CD14-positive monocyte (primary cell): Measurements from ENCODE around the gene MAP3K6. TPM values are rescaled to one million over a fixed set of nuclear protein-coding genes. Genes with fewer than 3 reads are reported as not detected.

Experiments
- DNase-seq, 3 donors: peaks; one replicate each; pipeline ENCODE4 v3.0.0-alpha.2; 2011 to 2022
- H2AFZ ChIP-seq: 2 replicates; pipeline ENCODE4 v1.6.0; 2012; ENCODE audit warnings: mild to moderate bottlenecking, low read depth, low read length, inconsistent platforms; ENCODE audit not compliant: insufficient read depth, poor library complexity, severe bottlenecking
- H3K27ac ChIP-seq, 2 donors: 1 replicate in 1 of 2; 2 replicates in 1 of 2; pipeline ENCODE4 v1.5.1; 2012 to 2013; ENCODE audit warnings: low read length in 2 of 2, control low read depth in 1 of 2, inconsistent platforms in 1 of 2, low read depth in 1 of 2, mild to moderate bottlenecking in 1 of 2
- H3K27me3 ChIP-seq, 2 donors: one replicate each; pipeline versions ENCODE4 v1.6.0 to v1.6.1; 2011 to 2013; ENCODE audit warnings: low read length in 2 of 2; ENCODE audit not compliant: control insufficient read depth in 2 of 2, insufficient read depth in 2 of 2
- H3K36me3 ChIP-seq, 2 donors: replicated peaks in 1 of 2; 1 replicate in 1 of 2; 2 replicates in 1 of 2; pipeline versions ENCODE4 v1.5.1 to v1.6.1; 2012 to 2013; ENCODE audit warnings: low read length in 2 of 2, control low read depth in 1 of 2, inconsistent platforms in 1 of 2, mild to moderate bottlenecking in 1 of 2; ENCODE audit not compliant: insufficient read depth in 2 of 2, control insufficient read depth in 1 of 2
- H3K4me1 ChIP-seq, 2 donors: 1 replicate in 1 of 2; 2 replicates in 1 of 2; pipeline versions ENCODE4 v1.5.1 to v1.6.1; 2012 to 2013; ENCODE audit warnings: low read length in 2 of 2, control low read depth in 1 of 2, inconsistent platforms in 1 of 2, mild to moderate bottlenecking in 1 of 2, moderate library complexity in 1 of 2; ENCODE audit not compliant: insufficient read depth in 2 of 2, control insufficient read depth in 1 of 2
- H3K4me2 ChIP-seq: replicated peaks from 2 replicates; pipeline ENCODE3; 2012; ENCODE audit warnings: low read length, moderate library complexity, mild to moderate bottlenecking; ENCODE audit not compliant: poor library complexity, severe bottlenecking; ENCODE audit errors: extremely low read depth
- H3K4me3 ChIP-seq, 3 experiments: fragments of 200-600 bp in 1 of 3; sonication (generic) in 1 of 3; replicated peaks in 1 of 3; 1 replicate in 2 of 3; 2 replicates in 1 of 3; pipeline ENCODE4 v1.5.1; 2011 to 2013; ENCODE audit warnings: low read length in 3 of 3, mild to moderate bottlenecking in 3 of 3, control low read depth in 2 of 3, low read depth in 2 of 3, inconsistent platforms in 1 of 3, moderate library complexity in 1 of 3
- H3K79me2 ChIP-seq: 2 replicates; pipeline ENCODE4 v1.6.0; 2012; ENCODE audit warnings: mild to moderate bottlenecking, control low read depth, inconsistent platforms, low read length, moderate library complexity; ENCODE audit not compliant: insufficient read depth
- H3K9ac ChIP-seq: 2 replicates; pipeline ENCODE4 v1.6.0; 2017; ENCODE audit warnings: low read length, mild to moderate bottlenecking; ENCODE audit not compliant: insufficient read depth, poor library complexity, severe bottlenecking
- H3K9me3 ChIP-seq, 2 donors: replicated peaks in 1 of 2; 1 replicate in 1 of 2; 2 replicates in 1 of 2; pipeline versions ENCODE4 v1.5.1 to v1.6.1; 2012 to 2013; ENCODE audit warnings: low read length in 2 of 2, control low read depth in 1 of 2; ENCODE audit not compliant: control insufficient read depth in 1 of 2, insufficient read depth in 1 of 2
- H4K20me1 ChIP-seq: 2 replicates; pipeline ENCODE4 v1.6.0; 2012; ENCODE audit warnings: mild to moderate bottlenecking, low read length, control low read depth, moderate library complexity; ENCODE audit not compliant: insufficient read depth
- H3K27ac Mint-ChIP-seq, 7 donors: one replicate each; pipeline ENCODE4 v1.8.0; 2020; ENCODE audit warnings: mild to moderate bottlenecking in 7 of 7, mixed read lengths in 7 of 7, moderate library complexity in 6 of 7, inconsistent platforms in 2 of 7
- H3K27me3 Mint-ChIP-seq, 3 donors: one replicate each; pipeline ENCODE4 v1.8.0; 2021 to 2022; ENCODE audit warnings: low read depth in 3 of 3, mild to moderate bottlenecking in 3 of 3, mixed read lengths in 3 of 3, moderate library complexity in 3 of 3, inconsistent platforms in 1 of 3
- H3K36me3 Mint-ChIP-seq, 2 donors: one replicate each; pipeline ENCODE4 v1.8.0; 2020; ENCODE audit warnings: mixed read lengths in 2 of 2, inconsistent platforms in 1 of 2, mild to moderate bottlenecking in 1 of 2
- H3K4me1 Mint-ChIP-seq: one replicate; pipeline ENCODE4 v1.8.0; 2020; ENCODE audit warnings: mild to moderate bottlenecking, mixed read lengths
- H3K4me3 Mint-ChIP-seq, 2 donors: one replicate each; pipeline ENCODE4 v1.8.0; 2020; ENCODE audit warnings: mild to moderate bottlenecking in 2 of 2, mixed read lengths in 2 of 2, moderate library complexity in 1 of 2
- H3K9me3 Mint-ChIP-seq, 7 donors: one replicate each; pipeline ENCODE4 v1.8.0; 2020 to 2022; ENCODE audit warnings: mixed read lengths in 7 of 7, mild to moderate bottlenecking in 6 of 7, moderate library complexity in 6 of 7, inconsistent platforms in 2 of 7
- WGBS: methylation state at CpG from one replicate; pipeline ENCODE4 v1.1.5; 2013; ENCODE audit warnings: missing lambda C conversion rate; ENCODE audit not compliant: insufficient coverage; 5-methylcytosine and 5-hydroxymethylcytosine counted together
- intact Hi-C, 2 donors: fragments of 100-400 bp; cut with micrococcal nuclease; formaldehyde crosslinking; loops; one replicate each; pipeline versions ENCODE4 v1.15.0 to v1.15.1; 2023
- polyA plus RNA-seq, 3 donors: library from polyadenylated mRNA; depleted of rRNA in 1 of 3; unstranded in 2 of 3; stranded (reverse) in 1 of 3; fragments of 300-500 nt in 2 of 3; fragments of >200 nt in 1 of 3; fragmentation: Illumina TruSeq in 2 of 3; gene quantifications; 1 replicate in 2 of 3; 2 replicates in 1 of 3; pipeline ENCODE4 v1.2.3, GENCODE V29; 2012 to 2021
- TF ChIP-seq, protein P1 (sequence below): fragments of 200-600 bp; IDR thresholded peaks from one replicate; pipeline ENCODE4 v1.8.0; 2022; ENCODE audit warnings: antibody characterized with exemption, mild to moderate bottlenecking

Gene MAP3K6
- polyA plus RNA-seq, 3 donors: 3.2 to 14.8 (median 6.7) TPM

DNA sequence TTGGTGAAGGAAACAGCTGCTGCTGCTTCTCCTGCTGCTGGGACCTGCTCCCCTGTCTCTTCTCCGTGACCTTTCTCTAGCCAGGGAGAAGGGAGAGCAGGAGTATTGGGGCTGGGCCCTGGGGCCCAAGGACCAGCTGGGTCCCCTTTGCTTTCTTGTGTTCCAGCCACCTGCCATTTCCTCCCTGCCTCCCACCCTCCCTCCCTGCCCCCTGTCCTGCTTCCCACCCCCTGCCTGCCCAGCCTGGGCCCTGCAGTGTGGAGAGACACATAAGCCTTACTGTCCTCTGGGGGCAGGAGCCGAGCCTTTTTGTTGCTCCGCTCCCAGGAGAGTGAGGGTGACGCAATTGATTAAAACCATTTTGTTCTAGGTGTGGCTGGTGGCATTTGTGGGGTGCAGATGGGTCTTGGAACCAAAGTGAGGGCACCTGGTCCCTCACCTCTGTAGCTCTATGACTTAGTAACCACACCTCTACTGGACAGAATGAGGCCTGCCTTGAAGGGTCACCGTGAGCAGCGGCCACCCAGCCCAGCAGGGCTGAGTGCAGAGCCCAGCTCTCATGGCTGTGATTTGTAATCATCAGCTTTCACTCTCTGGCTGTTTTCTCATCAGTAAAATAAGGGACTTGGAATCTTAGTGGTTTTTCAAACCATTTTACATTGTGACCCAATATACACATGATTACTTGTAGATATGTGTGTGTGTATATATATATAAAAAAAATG, 58.7 kb downstream of the MAP3K6 start:
- Mint-ChIP-seq H3K4me1 (no peaks in the 10 kb centered on the region), H3K27ac (peak overlapping the region in 3 of 7 donors; percentile 50 to 80 (median 62)), H3K36me3 (peaks cover 43 to 56% of the 10 kb centered on the region in 2 donors), H3K27me3 (peaks cover 0 to 4% (median under 1%) of the 10 kb centered on the region in 3 donors), H3K4me3 (no peak overlapping the region), H3K9me3 (no peaks in the 10 kb centered on the region)
- Histone ChIP-seq H3K4me2 (no peak overlapping the region), H3K27me3 (no peaks in the 10 kb centered on the region), H3K4me3 (no peak overlapping the region), H4K20me1 (no peaks in the 10 kb centered on the region), H3K79me2 (no peaks in the 10 kb centered on the region), H3K36me3 (peaks cover 33 to 55% of the 10 kb centered on the region in 2 donors), H2AFZ (no peak overlapping the region), H3K9ac (no peak overlapping the region), H3K9me3 (no peaks in the 10 kb centered on the region), H3K27ac (no peak overlapping the region), H3K4me1 (no peaks in the 10 kb centered on the region)
- no peak for DNase-seq
- TF ChIP-seq, protein P1, sequence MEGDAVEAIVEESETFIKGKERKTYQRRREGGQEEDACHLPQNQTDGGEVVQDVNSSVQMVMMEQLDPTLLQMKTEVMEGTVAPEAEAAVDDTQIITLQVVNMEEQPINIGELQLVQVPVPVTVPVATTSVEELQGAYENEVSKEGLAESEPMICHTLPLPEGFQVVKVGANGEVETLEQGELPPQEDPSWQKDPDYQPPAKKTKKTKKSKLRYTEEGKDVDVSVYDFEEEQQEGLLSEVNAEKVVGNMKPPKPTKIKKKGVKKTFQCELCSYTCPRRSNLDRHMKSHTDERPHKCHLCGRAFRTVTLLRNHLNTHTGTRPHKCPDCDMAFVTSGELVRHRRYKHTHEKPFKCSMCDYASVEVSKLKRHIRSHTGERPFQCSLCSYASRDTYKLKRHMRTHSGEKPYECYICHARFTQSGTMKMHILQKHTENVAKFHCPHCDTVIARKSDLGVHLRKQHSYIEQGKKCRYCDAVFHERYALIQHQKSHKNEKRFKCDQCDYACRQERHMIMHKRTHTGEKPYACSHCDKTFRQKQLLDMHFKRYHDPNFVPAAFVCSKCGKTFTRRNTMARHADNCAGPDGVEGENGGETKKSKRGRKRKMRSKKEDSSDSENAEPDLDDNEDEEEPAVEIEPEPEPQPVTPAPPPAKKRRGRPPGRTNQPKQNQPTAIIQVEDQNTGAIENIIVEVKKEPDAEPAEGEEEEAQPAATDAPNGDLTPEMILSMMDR: no peak
- WGBS: 100% methylated on average over 1 of the region's 6 CpGs
- intact Hi-C loops: loop anchor here in 1 of 2 donors (10.0 kb wide), 2 partner anchors 297 to 367 kb away; partner anchors contain the start of genes AHDC1 and IFI6

DNA sequence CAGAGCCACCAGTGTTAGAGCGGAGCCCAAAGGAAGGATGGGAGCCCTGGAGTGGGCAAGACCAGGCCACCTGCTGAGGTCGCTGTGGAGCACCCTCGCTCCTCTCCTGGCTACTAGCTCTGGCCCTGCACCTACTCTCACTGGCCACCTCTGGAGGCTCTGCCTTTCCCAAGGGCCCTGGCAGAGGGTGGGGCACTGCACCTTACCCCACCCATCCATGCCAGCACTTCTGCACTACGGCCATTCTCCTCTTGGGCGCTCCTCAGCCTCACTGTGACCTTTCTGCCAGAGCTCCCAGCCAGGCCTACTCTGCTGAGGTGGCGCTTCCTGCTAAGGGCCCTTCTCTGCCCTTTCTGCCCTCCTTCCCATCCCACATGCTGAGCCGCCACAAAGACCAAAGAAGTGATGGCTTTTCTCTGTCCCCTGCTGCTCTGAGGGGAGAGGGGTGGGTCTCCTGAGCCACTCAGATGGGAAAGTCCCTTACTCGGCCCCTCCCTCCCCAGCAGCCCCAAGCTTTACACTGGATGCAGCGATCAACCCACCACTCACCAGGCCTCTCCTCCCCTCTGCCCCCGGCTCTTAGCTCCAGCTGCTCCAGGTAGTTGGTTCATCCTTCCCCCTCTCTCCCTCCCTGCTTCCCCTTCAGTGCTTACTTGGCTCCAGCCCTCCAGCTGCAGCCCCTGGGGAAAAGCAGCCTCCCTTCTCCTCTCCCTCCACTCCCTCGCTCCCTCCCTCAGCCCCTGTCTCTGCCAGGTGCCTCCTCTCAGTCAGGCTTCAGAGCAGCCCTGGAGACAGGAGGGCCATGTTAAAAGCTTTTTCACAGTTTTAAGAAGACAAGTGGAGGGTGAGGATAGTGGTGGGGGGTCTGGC, 59.6 kb downstream of the MAP3K6 start:
- 90% methylated on average over 5 of the region's 11 CpGs for WGBS
- no peak overlapping the region for H3K4me3 Mint-ChIP-seq
- no peaks in the 10 kb centered on the region for H3K9me3 Mint-ChIP-seq
- intact Hi-C loops: loop anchor here in 1 of 2 donors (10.0 kb wide), 2 partner anchors 298 to 368 kb away; partner anchors contain the start of genes AHDC1 and IFI6
- Histone ChIP-seq H3K9ac (no peak overlapping the region), H3K4me2 (no peak overlapping the region), H3K27me3 (no peaks in the 10 kb centered on the region), H3K4me3 (no peak overlapping the region), H3K9me3 (no peaks in the 10 kb centered on the region), H3K79me2 (no peaks in the 10 kb centered on the region), H3K36me3 (peaks cover 38 to 64% of the 10 kb centered on the region in 2 donors), H3K4me1 (no peaks in the 10 kb centered on the region), H2AFZ (no peak overlapping the region), H4K20me1 (no peaks in the 10 kb centered on the region), H3K27ac (no peak overlapping the region)
- peaks cover 49 to 63% of the 10 kb centered on the region in 2 donors for H3K36me3 Mint-ChIP-seq
- no peaks in the 10 kb centered on the region for H3K4me1 Mint-ChIP-seq
- DNase-seq: no peak
- H3K27ac Mint-ChIP-seq: peak overlapping the region in 1 of 7 donors; percentile 4
- TF ChIP-seq, protein P1: no peak
- H3K27me3 Mint-ChIP-seq: no peaks in the 10 kb centered on the region
